Testis (tissue), 2 donors: ENCODE results near the gene WDR27.

Source experiments
- CTCF ChIP-seq, 3 experiments: fragments of 450-650 bp in 2 of 3; fragments of 200-600 bp in 1 of 3; sonication (generic) in 1 of 3; IDR thresholded peaks; one replicate each; pipeline ENCODE4 v1.5.1; 2016 to 2019; ENCODE audit warnings: antibody characterized with exemption in 3 of 3, mild to moderate bottlenecking in 2 of 3, moderate library complexity in 1 of 3
- POLR2A ChIP-seq: fragments of 450-650 bp; IDR thresholded peaks from one replicate; pipeline ENCODE4 v1.6.1; 2017; ENCODE audit warnings: antibody characterized with exemption, mild to moderate bottlenecking, moderate library complexity

- no peak for TF ChIP-seq POLR2A
- TF ChIP-seq CTCF (IDR thresholded peaks at IDR 0.05): no peak
These were observed 97.8 kb downstream of the WDR27 start for GRCh38 chr6:169604076-169604475.
